CD1c-positive myeloid dendritic cell (primary cell): Measurements from ENCODE around the gene KAT8.
"Not testable (repeated sequence)": the region's sequence is repeated elsewhere in the genome, so short reads cannot be mapped to it uniquely, and the experiment has no call there.

Experiments used
- DNase-seq: peaks from one replicate; pipeline ENCODE4 v3.0.0-alpha.2; 2016; ENCODE audit errors: extremely low spot score

KAT8 gene

DNA sequence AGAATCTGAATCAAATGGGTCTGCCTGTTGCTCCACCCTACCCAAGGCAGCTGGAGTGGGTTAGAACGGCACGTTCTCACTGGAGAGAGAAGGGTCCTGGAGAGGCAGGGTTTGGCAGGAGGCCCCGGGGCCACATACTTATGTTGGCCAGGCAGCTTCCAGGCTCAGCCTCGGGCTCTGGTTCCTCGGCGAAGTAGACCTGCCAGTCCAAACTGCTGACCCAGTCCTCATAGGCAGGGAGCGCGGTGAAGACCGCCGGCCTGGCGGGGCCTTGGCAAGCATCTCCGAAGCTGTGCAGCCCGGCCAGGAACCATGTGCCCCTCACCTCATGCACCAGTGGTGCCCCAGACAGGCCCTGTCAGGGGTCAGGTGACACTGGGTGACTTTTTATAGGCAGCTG lies 33.5 kb upstream of the KAT8 start:
- no peak for DNase-seq

DNA sequence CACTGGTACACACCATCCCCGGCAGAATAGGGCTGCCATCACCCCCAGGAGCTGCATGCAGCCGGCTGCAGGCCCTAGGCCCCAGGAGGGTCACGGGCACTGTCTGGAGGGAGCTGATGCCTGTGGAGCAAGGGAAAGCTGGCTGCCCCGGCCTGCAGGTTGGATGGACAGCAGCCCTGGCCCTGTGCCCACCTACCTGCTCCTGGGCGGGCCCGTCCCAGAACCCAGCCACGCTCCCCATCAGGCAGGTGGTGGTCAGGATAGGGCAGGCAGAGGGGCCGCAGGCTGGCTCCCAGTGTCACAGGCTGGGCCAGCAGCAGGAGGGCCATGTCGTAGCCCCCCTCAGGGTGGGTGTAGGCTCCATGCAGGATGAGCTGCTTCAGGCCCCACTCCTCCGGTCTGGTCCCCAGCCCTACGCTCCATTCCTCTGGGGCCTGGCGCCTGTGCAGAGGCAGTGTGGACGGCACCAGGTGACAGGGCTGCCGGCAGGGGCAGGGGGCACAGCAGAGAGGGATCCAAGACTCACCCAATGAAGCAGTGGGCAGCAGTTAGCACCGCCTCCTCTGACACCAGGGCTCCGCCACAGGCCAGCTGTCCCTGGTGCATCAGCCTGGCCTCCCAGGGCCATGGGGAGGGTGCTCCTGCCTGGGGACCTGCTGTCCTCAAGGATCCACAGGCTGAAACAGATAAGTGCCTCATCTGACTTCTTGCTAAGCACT lies 32.7 kb upstream of the KAT8 start:
- DNase-seq: no peak

DNA sequence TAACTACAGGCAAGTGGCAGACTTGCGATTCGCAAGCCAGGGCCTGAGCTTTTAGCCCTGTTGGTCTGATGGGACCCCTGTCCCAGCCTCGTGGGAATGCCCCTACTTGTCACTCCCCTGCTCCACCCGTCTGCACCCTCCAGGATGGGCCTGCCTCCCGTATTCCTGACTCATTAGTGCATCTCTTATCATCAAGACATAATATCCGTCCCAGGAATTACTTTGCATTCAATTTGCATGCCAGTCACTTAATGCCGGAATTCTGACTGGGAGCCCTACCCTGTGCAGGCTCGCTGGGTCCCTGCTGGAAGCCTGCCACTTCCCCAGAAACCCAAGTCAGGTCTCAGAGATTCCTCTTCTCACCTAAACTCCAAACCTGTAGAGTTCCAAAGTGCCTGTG lies 32.1 kb upstream of the KAT8 start:
- DNase-seq: no peak

DNA sequence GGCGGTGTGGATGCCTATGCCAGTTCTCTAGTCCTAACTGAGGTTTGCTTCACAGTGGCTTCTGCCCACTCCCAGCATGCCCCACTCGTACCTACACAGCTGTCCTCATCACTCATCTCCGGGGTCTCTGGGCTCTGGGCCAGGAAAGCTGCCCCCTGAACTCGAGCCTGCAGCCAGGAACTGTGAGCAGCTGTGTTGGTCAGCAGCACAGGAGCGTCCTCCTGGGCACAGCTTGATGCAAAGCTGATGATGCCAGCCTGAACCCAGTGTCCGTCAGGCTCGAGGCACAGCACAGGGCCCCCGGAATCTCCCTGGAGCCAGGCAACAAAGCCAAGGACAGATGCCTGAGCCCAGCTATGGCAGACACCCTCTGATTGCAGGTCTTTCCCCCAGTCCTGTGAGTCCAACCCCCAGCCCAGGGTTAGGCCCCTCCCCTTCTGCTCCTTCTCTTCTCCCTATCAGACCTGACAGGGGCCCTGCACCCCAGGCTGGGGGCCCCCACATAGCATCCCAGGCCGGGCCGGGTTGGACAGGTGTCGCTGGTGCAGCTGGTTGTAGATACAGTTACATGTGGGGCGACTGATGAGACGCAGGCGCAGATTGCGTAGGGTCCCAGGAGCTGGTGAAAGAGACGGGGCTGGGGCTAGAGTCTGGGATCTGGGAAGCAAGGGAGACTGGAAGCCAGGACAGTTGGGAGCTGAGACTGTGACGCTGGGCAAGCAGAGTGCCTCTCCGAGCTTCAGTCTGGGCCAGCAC lies 31.4 kb upstream of the KAT8 start:
- DNase-seq: no peak

DNA sequence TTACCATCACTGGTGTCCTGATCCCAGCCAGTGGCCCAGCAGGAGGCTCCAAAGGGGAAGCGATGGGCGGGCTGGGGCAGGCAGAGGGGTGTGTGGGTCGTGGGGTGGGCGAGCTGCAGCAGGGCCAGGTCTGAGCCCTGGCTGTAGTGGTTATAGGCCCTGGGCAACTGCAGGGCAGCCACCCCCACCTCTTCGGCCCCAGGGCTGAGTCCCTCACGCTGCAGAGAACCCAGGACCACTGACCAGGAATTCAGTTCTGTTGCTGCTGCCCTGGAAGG lies 30.9 kb upstream of the KAT8 start:
- DNase-seq: no peak

DNA sequence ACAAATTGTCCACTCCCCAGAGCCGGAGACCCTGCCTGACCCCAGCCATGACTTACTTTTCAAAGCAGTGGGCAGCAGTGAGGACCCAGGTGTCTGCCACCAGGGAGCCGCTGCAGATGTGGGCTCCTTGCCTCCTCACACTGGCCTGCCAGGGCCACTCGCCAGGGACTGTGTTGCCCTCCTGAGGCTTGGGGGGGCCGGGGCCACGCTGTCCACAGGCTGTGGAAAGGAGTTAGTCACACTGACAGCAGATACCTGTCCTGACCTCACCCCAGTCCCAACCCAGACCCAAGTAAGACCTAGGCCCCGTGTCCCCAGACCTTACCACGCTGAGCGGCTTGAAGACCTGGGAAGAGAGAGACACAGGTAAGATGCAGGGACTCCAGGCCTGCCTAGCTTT lies 30.0 kb upstream of the KAT8 start:
- no peak for DNase-seq

DNA sequence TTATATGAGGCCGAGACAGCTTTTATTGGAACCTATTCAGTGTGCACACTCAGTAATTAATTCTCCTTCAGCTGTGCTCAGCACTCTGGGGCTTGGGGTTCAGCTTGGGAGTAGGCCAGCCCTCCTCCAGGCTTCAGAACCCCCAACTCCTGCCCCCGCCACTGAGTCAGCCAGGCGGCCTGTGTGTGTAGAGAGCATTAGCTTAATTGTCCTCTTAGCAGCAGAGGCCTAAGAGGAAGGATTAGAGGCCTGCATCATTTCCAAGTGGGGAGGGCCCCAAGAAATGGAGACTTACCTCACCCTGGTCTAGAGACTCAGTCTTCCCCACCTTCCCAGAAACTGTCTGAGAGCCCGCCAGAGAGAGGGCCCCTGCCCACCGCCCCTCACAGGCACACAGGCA lies 29.5 kb upstream of the KAT8 start:
- no peak for DNase-seq

DNA sequence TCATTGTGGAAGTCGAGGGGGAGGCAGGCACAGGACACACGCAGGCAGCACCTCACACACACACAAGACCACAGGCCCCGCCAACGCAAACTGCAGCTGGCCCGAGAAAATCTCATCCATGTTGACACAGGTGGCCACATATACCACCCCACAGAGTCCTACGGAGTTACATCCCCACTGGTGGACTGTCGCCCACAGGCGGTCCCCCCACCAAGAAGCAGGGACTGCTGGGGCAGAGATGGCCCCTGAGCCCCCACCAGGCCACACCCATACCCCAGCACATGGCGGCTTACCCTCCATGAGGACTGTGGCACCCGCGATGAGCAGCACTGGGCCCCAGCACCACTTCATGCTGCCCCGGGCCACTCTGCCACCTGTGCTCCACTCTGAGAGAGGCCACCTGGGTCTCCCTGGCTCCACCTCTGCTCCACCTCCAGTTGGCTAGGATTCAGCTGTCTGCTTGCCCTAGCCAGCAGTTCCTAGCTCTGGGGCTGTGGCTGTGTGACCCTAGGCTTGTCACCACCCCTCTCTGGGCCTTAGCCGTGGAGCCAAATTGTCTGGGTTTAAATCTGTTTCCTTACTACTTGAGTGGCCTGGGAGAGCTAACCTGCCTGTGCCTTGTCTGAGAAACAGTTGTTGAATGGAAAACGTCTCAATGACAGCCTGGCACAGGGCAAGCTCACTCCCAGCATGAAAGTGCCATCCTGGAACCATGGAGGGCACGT lies 28.8 kb upstream of the KAT8 start, which contains the start of gene PRSS53:
PRSS53 (minus strand) TSS at position 485 of the 725 bp plus-strand sequence; CDS start at position 351, 134 bp downstream.
- DNase-seq: no peak

DNA sequence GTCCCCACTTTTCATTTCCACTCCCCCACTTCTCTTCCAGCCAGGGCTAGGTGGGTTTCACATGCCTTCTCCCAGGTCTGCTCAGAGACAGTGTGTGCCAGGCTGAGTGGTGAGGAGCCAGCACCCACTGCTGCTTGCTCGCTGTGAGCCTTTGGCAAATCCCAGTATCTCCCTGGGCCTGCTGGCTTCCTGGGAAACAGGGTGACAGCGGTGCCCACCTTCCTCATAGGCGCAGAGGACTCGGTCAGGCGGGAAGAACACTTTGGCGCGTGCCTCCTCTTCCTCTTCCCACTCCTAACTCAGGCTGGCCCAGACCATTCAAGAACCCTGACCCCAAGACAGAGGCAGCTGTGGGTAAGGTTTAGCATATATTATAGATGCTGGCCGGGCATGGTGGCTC lies 28.3 kb upstream of the KAT8 start:
- no peak for DNase-seq

DNA sequence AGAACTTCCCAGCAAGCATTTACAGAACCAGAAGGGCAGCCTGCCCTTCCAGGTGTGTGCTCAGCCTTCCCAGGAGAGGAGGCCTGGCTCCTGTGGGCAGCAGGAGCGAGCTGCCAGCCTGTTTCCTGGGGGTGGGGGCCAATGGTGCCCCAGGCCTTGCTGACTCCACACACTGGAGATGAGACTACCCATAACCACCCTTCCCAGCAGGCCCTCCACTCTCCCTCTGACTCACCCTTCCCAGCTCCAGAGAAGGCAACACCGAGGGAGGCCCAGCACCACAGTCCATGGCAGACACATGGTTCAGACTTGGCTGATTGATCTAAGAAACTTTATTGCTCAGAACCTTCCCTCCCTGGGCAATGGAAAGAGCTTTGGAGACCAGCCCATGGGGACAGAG lies 26.9 kb upstream of the KAT8 start:
- DNase-seq: no peak

DNA sequence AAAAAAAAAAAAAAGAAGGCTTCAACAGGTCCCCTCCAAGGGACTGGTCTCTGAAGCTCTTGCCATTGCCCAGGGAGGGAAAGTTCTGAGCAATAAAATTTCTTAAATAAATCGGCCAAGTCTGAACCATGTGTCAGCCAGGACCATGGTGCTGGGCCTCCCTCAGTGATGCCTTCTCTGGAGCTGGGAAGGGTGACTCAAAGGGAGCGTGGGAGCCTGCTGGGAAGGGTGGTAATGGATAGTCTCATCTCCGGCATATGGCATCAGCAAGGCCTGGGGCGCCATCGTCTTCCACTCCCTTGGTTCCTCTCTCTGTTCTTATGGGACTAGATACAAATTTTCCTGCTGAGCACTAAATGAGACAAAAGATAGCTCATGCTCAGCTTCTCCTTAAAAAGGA lies 25.1 kb upstream of the KAT8 start:
- DNase-seq: no peak

DNA sequence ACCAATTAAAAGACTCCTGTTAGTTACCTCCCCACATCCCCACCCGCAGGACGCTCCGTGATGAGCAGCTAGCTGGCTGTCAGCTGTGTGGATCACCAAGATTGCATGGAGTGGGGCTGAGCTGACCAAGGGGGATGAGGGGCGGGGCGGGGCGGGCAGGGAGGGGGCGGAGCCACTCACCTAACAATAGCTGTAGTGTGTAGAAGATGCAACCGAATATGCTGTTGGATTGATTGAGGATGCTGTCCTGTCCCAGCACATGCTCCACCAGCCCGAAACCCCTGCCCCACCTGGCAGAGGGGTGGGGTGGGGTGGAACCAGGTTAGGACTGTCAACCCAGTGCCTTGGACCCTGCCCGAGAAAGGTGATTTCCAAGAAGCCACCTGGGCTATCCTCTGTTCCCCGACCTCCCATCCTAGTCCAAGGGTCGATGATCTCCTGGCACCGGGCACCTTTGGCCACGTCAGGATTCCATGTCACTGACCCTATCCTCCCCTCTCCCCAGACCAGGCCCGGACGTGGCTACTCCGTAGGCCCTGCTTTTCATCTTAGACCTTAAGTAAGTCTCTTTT lies 24.2 kb upstream of the KAT8 start:
- no peak for DNase-seq

DNA sequence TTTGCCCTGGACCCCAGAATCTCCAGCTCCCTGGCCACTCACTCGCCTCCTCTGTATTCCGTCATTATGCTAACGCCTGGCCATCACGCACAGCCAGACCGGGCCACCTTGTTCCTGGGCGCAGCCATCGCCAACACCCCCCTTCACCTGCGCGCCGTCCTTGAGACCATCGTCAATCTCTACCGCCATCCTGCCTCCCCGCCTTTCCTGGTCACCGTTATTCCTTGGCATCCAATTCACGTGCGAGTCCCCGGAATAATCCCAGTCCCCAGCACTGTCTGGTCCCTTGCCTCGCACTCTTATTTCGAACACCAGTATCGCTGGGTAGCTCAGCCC lies 23.4 kb upstream of the KAT8 start:
- DNase-seq: no peak

DNA sequence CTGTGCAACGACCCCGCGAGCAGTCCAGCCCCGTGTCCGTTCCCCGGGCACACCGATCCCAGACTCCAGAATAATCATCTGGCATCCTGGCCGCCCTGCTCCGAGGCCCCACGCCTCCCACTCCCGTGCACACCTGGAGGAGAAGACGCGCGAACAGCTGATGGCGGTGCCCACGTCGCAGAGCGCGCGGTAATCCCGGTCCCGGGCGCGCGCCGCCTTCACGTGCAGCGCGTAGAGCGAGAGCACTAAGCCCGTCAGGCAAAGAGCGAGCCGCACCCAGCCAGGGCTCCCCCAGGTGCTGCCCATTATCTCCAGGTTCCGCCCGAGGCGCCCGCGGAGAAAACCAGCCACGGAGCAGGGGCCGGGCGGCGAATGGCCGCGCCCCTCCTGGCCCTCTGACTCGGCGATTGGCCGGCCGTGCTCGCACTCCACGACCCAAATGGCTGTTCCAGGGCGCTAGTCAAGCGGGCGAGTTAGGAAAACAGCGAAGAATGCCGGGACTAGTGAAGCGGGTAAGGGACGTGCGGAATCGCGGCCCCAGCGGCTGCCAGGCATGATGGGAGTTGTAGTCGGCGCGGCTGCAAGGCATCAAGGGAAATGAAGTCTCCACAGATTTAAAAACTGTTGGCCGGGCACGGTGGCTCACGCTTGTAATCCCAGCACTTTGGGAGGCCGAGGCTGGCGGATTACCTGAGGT lies 22.9 kb upstream of the KAT8 start, which contains the start of gene VKORC1:
VKORC1 (minus strand) TSS at position 374 of the 697 bp plus-strand sequence; CDS start at position 306, 68 bp downstream.
- DNase-seq: peak; percentile 97

DNA sequence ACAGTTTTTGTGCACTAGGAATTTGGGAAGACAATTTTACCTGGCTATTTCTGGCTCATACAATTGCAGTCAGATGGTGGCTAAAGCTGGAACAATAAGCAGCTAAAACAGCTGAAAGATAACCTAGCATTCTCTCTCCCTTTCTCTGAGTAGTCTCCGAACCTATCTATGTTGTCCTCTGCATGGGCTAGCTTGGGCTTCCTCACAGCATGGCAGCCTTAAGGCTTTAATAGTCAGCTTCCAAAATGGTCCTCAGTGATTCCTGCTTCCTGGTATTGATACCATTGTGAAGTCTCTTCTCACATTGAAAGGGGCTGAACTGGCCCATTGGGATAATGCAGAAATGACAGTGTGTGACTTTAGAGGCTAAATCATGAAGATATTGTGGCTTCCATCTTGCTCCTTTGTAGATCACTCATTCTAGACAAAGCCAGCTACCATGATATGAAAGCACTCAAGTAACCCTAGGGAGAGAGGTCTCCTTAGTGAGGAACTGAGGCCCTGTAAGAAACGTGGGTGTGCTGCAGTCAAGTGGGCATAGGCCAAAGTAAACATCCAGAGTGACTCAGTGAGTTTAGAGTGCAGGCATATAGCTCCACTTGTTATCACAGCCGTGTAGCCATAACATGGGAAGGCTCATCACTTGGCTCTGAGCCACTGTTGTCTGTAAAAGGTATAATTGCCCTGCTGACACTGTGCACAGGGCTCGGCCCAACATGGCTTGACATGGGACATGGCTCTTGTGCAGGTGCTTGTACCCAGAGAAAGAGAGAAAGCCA lies 17.4 kb upstream of the KAT8 start:
- DNase-seq: no peak

DNA sequence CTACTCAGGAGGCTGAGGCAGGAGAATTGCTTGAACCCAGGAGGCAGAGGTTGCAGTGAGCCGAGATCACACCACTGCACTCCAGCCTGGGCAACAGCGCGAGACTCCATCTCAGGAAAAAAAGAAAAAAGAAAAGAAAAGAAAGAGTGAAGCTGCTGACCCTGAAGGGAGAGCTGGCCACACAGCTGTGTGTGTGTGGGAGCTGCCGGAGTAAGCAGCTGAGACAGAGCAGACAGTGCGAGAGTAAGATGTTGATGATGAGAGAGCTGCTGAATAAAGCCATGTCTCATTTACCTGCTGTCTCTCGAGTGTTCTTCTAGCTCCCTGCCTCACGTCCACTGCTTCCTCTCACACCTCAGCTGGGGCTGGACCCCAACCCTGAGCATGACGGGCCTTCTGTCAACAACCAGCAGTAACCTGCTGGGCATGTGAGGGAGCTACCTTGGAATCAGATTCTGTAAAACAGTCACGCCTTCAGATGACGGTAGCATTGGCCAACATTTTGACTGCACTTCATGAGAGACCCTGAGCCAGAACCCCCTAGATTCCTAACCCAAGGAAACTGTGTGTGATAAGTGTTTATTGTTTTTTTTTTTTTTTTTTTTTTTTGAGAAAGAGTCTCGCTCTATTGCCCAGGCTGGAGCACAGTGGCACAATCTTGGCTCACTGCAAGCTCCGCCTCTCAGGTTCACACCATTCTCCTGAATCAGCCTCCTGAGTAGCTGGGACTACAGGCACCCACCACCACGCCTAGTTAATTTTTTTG lies 16.4 kb upstream of the KAT8 start:
- not testable (repeated sequence) for DNase-seq

DNA sequence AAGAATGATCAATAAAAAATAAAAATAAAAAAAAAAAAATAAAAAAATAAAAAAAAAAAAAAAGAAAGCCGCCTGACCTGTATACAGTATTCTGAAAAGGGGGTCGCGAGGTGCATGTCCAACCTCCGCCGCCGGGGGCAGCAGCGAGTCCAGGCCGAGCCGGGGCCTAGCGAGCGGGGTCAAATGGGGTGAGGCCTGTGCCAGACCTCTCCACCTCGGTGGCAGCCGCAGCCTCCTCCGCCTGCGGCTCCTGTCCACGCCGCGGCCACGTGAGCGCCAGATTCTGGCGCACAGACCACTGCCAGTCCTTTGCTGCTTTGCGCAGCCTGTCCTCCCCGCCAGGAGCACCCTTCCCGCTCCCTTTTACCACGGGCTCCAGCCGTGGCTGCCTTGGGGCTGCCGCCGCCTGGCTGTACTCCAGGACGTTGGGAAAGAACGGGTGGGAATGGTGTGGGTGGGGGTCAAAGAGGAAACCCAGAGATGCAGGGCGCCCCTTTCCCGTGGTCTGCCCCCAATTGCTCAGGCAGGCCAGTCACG lies 11.7 kb upstream of the KAT8 start:
- DNase-seq: peak; percentile 83

DNA sequence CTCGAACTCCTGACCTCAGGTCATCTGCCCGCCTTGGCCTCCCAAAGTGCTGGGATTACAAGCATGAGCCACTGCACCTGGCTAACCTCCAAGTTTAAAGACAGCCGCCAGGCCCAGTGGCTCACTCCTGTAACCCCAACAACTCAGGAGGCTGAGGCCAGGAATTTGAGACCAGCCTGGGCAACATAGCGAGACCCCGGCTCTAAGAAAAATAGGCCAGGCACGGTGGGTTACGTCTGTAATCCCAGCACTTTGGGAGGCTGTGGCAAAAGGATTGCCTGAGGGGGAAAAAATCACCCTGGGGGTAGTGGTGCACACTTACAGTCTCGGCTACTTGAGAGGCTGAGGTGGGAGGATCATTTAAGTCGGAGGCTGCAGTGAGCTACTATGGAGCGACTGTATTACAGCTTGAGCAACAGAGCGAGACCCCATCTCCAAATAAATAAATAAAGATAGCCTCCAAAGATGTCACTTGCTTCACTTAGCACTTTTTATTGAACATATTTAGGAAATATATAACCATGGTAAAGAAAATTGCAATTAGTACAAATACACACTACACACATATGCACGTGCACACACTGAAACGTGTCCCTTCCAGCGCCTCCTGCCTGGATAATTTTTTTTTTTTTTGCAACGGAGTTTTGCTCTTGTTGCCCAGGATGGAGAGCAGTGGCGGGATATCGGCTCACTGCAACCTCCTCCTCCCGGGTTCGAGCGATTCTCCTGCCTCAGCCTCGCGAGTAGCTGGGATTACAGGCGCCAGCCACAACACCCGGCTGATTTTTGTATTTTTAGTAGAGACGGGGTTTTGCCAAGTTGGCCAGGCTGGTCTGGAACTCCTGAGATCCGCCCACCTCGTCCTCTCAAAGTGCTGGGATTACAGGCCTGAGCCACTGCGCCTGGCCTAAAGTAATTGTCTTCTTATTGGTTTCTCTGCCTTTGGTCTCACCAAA lies 10.7 kb upstream of the KAT8 start:
- no peak for DNase-seq

DNA sequence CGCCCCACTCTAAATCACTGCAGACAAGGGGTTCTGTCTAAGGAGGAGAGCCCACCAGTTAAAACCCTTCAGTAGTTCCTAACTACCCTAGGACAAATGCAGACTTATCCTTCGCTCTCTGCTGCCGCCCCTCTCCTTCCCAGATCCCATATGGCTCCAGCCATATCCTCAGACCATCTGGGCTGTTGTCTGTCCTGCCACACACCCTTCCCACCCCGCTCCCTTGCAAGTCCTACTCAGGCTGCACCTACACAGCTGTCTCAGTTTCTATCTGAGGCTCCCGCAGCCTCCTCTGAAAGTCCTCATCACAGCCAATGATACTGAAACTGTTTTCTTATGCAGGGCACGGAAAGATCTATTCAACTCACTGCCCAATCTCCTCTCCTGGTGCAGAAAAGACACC lies 10.0 kb upstream of the KAT8 start:
- no peak for DNase-seq
